OCI-LY1 (cell line): ENCODE data around the gene FAM131C.

Source experiments
- H2AFZ ChIP-seq: fragments of 200-600 bp; sonication (generic), shearing (Covaris generic); 2 replicates; pipeline ENCODE4 v1.6.0; 2014; ENCODE audit warnings: antibody characterized with exemption, mild to moderate bottlenecking, low read length
- H3F3A ChIP-seq: fragments of 200-600 bp; sonication (generic), shearing (Covaris generic); 2 replicates; pipeline ENCODE4 v1.6.0; 2014; ENCODE audit warnings: mild to moderate bottlenecking, antibody characterized with exemption, low read length, moderate library complexity; ENCODE audit not compliant: insufficient read depth
- H3K27ac ChIP-seq: fragments of 200-600 bp; sonication (generic); 2 replicates; pipeline ENCODE4 v1.5.1; 2014; ENCODE audit warnings: low read length, mixed run types, mild to moderate bottlenecking, low read depth; ENCODE audit not compliant: poor library complexity, severe bottlenecking
- H3K27me3 ChIP-seq: fragments of 200-600 bp; sonication (generic); 2 replicates; pipeline ENCODE4 v1.6.0; 2014; ENCODE audit warnings: antibody characterized with exemption, mild to moderate bottlenecking, low read length, moderate library complexity; ENCODE audit not compliant: insufficient read depth
- H3K36me3 ChIP-seq: fragments of 200-600 bp; sonication (generic); 2 replicates; pipeline ENCODE4 v1.6.1; 2014; ENCODE audit warnings: mild to moderate bottlenecking, antibody characterized with exemption, low read length, moderate library complexity, mixed read lengths; ENCODE audit not compliant: insufficient read depth
- H3K4me1 ChIP-seq: fragments of 200-600 bp; sonication (generic); 2 replicates; pipeline ENCODE4 v1.5.1; 2014; ENCODE audit warnings: mild to moderate bottlenecking, low read length, moderate library complexity; ENCODE audit not compliant: insufficient read depth, severe bottlenecking
- H3K4me2 ChIP-seq: fragments of 200-600 bp; sonication (generic), shearing (Covaris generic); 2 replicates; pipeline ENCODE4 v1.6.1; 2014; ENCODE audit warnings: low read length
- H3K4me3 ChIP-seq: fragments of 200-600 bp; sonication (generic); 2 replicates; pipeline ENCODE4 v1.5.1; 2014; ENCODE audit warnings: low read length, low read depth, mild to moderate bottlenecking, mixed read lengths; ENCODE audit not compliant: poor library complexity, severe bottlenecking
- H3K79me2 ChIP-seq: fragments of 200-600 bp; shearing (Covaris generic); 2 replicates; pipeline ENCODE4 v1.6.1; 2016; ENCODE audit warnings: mixed run types, low read length, mixed read lengths; ENCODE audit not compliant: insufficient read depth
- H3K9ac ChIP-seq: fragments of 200-600 bp; sonication (generic), shearing (Covaris generic); 2 replicates; pipeline ENCODE4 v1.6.1; 2014; ENCODE audit warnings: mild to moderate bottlenecking, low read length, mixed read lengths
- H3K9me2 ChIP-seq: fragments of 200-600 bp; sonication (generic), shearing (Covaris generic); 2 replicates; pipeline ENCODE4 v1.6.1; 2014; ENCODE audit warnings: low read depth, mild to moderate bottlenecking, low read length, mixed read lengths
- H3K9me3 ChIP-seq: fragments of 200-600 bp; shearing (Covaris generic); 2 replicates; pipeline ENCODE4 v1.6.1; 2014; ENCODE audit warnings: low read length, mixed read lengths
- H4K20me1 ChIP-seq: fragments of 200-600 bp; sonication (generic), shearing (Covaris generic); 2 replicates; pipeline ENCODE4 v1.6.0; 2016; ENCODE audit warnings: mild to moderate bottlenecking, low read length; ENCODE audit not compliant: insufficient read depth
- EZH2 ChIP-seq: fragments of 200-600 bp; sonication (generic), shearing (Covaris generic); IDR thresholded peaks from 2 replicates; pipeline ENCODE4 v1.8.0; 2017; ENCODE audit warnings: borderline replicate concordance, mixed run types, mild to moderate bottlenecking, antibody characterized with exemption, low read length, moderate library complexity, mixed read lengths
- TF ChIP-seq, protein P1 (sequence below): fragments of 200-600 bp; sonication (generic), shearing (Covaris generic); IDR thresholded peaks from 2 replicates; pipeline ENCODE4 v1.5.1; 2017; ENCODE audit warnings: mild to moderate bottlenecking, antibody characterized with exemption, low read length, moderate library complexity, mixed read lengths

Gene FAM131C

DNA sequence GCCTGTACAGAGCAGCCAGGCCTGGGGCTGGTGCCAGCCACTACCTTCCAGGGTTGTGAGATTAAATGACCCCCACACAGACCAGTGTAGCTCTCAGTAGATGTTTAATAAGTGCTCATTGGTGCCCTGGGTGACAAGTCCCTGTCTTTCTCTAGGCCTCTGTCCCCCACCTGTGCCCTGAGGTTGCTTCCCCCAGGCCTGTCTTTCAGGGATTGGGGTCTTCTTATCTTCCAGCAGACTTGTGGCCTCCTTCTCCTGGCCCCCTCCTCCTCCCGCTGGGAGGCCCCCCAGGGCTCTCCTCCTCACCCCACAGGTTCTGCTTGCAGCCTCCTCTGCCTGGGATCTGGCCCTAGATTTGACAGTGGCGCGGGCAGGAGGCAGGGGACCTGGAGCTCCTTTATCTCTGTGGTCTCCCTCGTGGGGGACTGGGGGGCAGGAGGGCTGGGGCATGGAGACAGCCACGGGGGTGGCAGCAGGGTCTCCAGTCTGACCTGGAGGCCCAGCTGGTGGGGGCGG is 42.1 kb upstream of the FAM131C start:
- no peaks in the 10 kb centered on the region for H3K9me3 ChIP-seq
- no peaks in the 10 kb centered on the region for H3K36me3 ChIP-seq
- no peak overlapping the region for H3K4me3 ChIP-seq
- no peak overlapping the region for H3K4me2 ChIP-seq
- no peaks in the 10 kb centered on the region for H3K9me2 ChIP-seq
- no peak overlapping the region for H3K9ac ChIP-seq
- no peaks in the 10 kb centered on the region for H4K20me1 ChIP-seq
- H3K4me1 ChIP-seq = no peaks in the 10 kb centered on the region
- H3F3A ChIP-seq = no peaks in the 10 kb centered on the region
- H3K27ac ChIP-seq = no peak overlapping the region
- no peaks in the 10 kb centered on the region; the same call in 1 of the 2 replicates for H3K27me3 ChIP-seq
- no peaks in the 10 kb centered on the region for H3K79me2 ChIP-seq
- no peak overlapping the region for H2AFZ ChIP-seq
- TF ChIP-seq, protein P1, sequence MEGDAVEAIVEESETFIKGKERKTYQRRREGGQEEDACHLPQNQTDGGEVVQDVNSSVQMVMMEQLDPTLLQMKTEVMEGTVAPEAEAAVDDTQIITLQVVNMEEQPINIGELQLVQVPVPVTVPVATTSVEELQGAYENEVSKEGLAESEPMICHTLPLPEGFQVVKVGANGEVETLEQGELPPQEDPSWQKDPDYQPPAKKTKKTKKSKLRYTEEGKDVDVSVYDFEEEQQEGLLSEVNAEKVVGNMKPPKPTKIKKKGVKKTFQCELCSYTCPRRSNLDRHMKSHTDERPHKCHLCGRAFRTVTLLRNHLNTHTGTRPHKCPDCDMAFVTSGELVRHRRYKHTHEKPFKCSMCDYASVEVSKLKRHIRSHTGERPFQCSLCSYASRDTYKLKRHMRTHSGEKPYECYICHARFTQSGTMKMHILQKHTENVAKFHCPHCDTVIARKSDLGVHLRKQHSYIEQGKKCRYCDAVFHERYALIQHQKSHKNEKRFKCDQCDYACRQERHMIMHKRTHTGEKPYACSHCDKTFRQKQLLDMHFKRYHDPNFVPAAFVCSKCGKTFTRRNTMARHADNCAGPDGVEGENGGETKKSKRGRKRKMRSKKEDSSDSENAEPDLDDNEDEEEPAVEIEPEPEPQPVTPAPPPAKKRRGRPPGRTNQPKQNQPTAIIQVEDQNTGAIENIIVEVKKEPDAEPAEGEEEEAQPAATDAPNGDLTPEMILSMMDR = no peak
- no peak for TF ChIP-seq EZH2

DNA sequence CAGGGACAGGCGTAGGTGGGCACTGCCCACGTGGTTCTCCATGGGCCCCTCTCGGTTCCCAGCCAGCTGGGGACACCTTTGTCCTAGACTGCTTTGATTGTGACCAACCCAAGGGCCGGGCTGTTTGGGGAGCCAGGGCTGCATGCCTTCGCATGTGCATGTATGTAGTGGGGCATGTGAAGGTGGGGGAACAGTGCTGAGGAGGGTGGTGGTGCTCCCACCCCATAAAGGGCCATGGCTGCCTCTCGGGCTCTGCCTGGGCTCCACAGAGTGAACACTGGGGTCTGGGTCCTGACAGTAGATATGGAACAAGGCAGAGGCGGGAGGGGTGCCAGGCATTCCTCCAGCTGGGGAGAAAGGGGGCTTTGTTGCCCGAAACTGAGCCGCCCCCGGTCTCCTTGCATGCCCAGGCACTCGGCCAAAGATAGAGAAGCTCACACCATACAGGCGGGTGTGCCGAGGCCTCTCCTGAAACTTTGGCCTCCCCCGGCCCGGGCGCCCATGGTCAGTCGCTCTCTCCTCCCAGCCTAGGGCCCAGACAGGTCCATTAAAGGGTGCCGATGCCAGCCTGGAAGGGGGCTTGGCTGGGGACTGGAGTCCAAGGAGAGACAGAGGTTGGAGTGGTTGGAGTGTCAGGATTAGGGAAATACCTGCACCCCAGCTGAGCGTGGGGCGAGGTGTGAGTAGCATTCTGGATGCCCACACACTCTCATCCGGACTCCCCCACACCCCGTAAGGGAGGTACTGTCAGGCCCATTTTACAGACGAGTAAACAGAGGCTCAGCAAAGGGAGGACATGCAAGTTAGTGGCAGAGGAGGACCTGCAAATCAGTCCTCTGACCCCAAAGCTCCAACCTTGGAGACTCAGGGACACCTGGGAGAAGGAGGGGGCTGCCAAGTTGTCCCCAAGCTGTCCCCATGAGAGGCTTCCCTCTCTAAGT is 41.3 kb upstream of the FAM131C start:
- H3K9me3 ChIP-seq = no peaks in the 10 kb centered on the region
- H3K4me3 ChIP-seq = no peak overlapping the region
- H4K20me1 ChIP-seq = no peaks in the 10 kb centered on the region
- no peak overlapping the region for H3K4me2 ChIP-seq
- H3K79me2 ChIP-seq = no peaks in the 10 kb centered on the region
- H3K27me3 ChIP-seq = no peaks in the 10 kb centered on the region; the same call in 1 of the 2 replicates
- H3F3A ChIP-seq = no peaks in the 10 kb centered on the region
- H2AFZ ChIP-seq = no peak overlapping the region
- H3K9me2 ChIP-seq = no peaks in the 10 kb centered on the region
- H3K36me3 ChIP-seq = no peaks in the 10 kb centered on the region
- TF ChIP-seq, protein P1 = no peak
- TF ChIP-seq EZH2 = no peak
- no peaks in the 10 kb centered on the region for H3K4me1 ChIP-seq
- no peak overlapping the region for H3K9ac ChIP-seq
- no peak overlapping the region for H3K27ac ChIP-seq

DNA sequence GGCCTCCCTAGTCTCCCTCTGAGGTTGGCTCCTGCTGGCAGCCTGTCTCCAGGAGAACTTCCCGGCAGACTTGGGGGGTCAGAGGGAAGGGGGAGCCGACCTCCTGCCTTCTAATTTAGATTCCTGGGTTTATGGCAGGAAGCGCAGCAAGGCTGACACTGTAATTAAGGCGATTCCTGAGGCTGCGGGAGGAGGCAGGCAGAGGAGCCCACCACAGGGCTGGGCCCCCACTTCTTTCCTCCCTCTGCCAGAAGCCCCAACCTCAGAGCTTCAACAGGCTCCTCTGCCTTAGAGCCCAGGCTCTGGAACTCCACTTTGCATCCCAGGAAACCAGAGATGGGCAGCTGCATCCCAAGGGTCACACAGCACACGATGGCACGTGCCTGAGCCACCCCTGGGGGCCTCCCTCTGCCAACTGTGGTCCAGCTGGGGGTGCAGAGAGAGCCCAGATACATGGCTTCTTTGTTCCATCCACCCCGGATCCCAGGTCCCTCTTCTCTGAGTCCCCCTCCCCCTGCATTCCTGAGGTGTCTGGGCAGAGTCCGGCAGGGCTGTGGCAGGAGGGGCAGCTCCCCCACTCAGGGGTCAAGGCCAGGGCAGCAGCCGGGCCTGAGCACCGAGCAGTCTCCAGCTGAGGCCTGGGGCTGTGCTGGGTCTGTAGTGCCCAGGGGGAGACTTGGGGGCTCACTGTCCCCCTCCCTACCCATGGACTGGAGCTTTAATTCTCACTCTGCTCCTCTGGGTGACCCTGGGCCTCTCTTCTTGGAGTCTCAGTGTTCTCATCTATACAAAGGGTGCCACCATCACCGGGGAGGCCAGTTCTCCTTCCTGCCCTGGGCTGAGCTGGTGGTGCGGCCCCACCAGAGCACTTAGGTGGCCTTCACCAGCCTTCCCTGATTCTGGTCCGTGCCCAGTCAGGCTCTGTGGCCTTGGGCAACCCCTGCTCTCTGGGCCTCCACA is 39.4 kb upstream of the FAM131C start:
- Histone ChIP-seq H3K4me1 (no peaks in the 10 kb centered on the region), H3K9me3 (no peaks in the 10 kb centered on the region), H3K36me3 (no peaks in the 10 kb centered on the region), H2AFZ (no peak overlapping the region), H3K4me3 (no peak overlapping the region), H3F3A (no peaks in the 10 kb centered on the region), H3K79me2 (no peaks in the 10 kb centered on the region), H3K9me2 (no peaks in the 10 kb centered on the region), H3K27ac (no peak overlapping the region), H3K4me2 (no peak overlapping the region), H3K27me3 (peaks cover 7% of the 10 kb centered on the region; the same call in 1 of the 2 replicates), H3K9ac (no peak overlapping the region), H4K20me1 (no peaks in the 10 kb centered on the region)
- TF ChIP-seq EZH2 = no peak
- TF ChIP-seq, protein P1 = no peak
